Activated T-cell treated with anti-CD3 and anti-CD28 coated beads for 48 hours (primary cell): ENCODE results near the gene VTN.
A peak's percentile ranks its signal among the peaks of the same experiment; 100 is the strongest.

ENCODE experiments used
- DNase-seq: peaks from one replicate; pipeline ENCODE4 v3.0.0-alpha.2; 2020; ENCODE audit warnings: low read depth

The VTN gene, protein sequence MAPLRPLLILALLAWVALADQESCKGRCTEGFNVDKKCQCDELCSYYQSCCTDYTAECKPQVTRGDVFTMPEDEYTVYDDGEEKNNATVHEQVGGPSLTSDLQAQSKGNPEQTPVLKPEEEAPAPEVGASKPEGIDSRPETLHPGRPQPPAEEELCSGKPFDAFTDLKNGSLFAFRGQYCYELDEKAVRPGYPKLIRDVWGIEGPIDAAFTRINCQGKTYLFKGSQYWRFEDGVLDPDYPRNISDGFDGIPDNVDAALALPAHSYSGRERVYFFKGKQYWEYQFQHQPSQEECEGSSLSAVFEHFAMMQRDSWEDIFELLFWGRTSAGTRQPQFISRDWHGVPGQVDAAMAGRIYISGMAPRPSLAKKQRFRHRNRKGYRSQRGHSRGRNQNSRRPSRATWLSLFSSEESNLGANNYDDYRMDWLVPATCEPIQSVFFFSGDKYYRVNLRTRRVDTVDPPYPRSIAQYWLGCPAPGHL

DNA sequence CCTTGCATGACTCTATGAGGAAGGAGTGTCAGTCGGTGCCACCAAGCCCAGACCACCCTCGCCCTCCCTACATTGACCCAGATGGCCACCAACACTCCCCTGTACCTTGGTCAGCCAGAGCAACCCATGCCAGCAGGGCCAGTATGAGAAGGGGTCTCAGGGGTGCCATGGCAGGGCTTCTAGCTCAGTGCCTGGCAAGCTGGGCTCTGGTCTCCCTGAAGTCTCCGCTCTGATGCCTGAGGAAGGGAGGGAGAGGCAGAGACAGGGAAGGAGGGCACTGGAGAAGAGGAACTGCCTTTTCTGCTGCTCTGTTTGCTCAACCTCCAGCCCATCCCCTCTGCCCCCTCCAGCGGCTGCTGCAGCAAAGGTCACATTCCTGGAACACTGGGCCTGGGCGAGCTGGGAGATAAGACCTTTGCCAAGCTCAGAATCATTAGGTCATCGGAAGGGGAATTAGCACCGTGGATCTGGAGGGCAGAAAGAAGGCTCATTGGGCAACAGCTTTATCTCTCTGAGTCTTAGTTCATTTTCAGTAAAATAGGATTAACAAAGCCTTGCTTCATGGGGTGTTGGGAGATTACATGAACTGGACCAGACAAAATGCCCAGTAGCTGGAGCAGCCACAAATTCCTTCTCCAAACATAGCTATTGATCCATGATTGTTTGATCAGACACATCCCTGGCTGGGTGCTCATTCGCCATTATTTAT lies at the start of gene VTN:
TSS of gene VTN (minus strand) at position 273 of the 709 bp plus-strand sequence. CDS start at position 169, 104 bp downstream.
- no peak for DNase-seq

DNA sequence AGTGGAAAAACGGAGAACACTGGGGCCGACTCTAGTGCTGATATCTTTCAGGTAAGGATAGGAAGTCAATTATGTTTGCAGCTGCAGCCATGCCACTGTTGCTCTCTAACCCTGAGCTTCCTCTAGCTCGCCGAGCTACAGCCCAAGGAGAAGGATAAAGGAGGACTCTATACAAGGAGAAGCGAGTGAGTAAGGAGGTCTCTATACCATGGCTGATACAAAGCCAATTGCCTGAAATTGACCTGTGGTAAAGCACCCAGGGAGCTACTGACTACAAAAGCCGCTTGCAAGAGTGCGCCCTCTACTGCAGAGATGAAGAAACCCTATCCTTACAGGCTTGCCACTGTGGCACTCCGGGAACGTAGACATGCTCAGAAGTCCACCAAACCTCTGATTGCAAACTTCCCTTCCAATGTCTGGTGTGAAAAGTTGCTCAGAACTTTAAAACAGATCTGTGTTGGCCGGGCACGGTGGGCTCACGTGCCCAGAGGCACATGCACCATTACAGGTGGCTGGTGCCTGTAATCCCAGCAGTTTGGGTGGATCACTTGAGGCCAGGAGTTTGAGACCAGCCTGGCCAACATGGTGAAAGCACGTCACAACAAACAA lies 46.7 kb upstream of the VTN start:
- peak; percentile 33 for DNase-seq

DNA sequence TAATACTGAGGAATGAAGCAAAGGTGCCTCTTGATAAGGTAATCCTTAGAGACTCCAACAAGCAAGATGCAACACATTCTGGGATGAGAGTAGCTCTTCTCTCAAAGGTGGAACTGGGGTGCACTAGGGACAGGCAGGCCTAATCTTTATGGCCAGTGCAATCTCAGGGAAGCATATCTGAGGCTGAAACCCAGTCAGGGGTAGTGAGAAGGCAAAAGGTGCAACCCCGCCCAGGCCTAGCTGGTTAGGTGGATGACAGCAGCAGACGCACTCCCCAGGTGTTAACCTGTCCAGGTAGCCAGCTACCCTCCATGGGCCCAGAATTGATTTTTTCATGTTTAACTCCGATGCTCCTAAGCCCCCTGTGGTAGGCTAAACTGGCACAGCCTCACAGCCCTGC lies 45.8 kb upstream of the VTN start:
- DNase-seq, result no peak

DNA sequence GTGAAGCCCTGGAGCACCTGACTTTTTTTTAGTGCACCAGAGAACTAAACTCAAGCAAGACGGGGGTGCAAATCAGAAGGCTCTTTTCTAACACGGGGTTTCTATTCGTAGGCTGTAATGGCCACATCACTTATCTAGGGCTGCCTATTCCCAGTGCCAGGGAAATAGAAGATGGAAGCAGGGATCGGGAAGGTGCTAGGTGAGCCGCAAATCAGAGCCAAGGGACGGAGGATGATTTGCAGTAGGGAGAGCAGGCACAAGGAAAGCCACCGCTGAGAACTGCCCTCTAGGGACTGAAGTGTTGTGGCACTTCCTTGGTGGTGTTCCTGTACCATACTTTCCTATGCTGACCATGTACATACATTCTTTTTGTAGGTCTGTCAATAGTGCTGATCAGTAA lies 43.7 kb upstream of the VTN start:
- DNase-seq, result no peak

DNA sequence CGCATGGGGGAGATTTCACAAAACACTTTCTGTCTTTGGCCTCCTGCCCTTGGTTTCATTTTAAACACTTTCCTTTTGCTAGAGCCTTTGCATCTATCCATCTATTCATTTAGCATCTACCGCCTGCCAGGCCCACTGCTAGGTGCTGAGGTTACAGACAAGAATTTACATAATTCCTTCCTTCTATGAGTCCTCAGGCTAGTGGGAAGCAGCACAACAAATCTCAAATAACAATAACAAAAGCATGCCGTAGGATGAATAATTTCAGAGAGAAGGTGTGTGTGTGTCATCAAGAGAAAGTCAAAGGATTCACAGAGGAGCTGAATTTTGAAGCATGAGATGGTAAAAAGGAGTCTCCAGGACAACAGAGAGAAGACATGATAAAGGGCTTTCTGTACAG lies 42.0 kb upstream of the VTN start:
- DNase-seq, result no peak

DNA sequence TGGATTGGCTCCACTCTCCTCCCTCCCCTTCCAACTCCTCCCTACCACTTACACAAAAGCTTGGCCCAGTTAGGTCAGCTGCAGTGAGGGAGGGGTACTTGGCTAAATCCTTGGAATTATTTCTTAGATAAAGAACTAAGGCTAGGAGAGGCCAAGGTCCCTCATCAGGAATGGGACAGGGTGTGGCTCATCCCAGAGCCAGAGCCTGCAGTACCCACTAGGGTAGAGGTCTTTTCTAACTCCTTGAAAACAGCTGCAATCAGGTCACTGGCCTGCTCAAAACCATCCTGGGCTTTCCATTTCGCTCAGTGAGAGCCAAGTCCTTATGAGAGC lies 37.8 kb upstream of the VTN start:
- DNase-seq, result no peak

DNA sequence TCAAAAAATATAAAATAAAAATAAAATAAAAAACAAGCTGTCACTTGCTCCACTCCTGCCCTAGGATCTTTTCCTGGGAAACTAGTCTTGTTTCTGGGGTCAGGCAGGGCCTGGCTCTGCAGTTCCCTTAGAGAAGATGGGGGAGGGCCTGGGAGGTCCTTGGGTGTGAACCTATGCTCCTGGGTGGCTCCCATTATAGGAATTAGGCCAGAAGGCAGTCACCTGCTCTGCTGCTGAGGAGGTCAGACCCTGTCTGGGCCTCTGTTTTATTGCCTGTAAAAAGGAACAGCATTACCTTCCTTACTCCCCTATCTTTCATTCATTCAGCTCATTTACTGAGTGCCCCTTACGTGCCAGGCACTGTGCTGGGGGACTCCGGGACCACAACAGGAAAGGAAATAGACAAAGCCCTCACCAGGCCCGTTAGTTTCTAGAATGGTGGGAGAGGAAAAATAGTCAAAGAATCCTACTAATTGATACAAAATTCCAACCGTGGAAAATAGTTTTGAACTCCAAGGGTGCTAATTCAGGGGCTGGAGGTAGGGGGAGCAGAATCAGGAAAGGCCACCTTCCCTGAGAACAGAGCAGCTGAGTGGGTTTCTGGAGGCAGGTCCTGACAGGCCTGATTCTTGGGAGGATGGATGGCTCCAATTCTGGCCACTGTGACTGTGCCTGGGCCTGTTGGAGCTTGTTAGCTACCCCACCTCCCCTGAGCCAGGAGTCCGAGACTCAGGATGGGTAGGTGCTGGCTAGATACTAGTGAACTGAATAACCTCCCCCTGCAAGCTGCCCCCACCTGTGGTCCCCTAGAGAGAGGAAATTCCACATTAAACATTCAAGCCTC lies 37.2 kb upstream of the VTN start:
- DNase-seq, result no peak

DNA sequence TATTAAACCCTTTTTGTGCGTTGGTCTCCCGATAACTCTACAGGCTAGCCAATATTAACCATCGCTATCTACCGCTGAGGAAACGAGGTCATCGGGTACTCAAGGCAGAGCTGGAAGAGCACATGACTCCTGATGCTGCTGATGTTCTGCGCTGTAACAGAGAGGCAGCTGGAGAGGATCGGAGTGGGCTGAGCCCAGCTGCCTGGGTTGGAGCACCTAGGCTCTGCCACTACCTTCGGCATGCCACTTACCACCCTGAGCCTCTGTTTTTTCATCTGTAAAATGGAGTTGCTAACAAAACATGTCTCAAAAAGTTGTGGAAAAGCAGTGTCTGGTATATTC lies 36.3 kb upstream of the VTN start:
- no peak for DNase-seq

DNA sequence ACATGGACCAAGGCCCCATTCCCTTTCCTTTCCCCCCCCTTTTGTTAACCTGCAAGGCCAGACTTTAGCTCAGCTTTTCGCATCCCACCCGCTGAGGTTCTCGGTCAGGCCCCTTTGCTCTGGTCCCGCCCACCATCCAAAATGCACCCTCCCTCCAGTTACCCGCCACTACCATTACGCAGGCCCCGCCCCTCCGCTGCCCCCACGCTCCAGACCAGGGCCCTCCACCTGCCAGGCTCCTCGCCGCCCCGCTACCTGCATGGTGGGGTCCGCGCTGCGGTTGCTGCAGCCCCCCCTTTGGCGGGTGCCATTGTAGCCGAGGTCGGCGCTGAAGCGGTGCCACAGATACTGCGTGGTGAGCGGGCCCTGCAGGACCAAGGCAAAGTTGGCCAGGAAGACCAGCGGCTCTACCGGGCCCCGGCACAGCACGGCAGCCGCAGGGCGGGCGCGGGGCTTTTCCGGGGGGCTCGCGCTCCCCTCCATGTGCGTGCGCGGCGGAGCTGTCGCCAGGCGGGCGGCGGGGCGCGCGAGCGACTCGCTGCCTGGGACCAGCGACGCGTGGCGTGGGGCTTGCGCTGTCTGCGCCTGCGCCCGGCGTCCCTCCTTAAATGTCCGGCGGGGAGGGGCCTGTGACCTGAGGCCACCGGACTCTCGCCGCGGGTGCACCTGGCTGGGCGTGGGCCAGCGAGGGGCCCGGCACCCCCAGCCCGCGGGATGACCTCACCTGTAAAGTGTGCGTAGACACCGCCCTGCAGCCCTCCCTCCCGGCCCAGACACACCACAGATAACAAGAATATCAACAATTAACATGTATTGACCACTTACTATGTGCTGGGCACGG lies 35.7 kb upstream of the VTN start, which contains the start of gene SLC46A1:
TSS of gene SLC46A1 (minus strand) at position 581 of the 841 bp plus-strand sequence. CDS start at position 483, 98 bp downstream.
- DNase-seq, result peak; percentile 61

DNA sequence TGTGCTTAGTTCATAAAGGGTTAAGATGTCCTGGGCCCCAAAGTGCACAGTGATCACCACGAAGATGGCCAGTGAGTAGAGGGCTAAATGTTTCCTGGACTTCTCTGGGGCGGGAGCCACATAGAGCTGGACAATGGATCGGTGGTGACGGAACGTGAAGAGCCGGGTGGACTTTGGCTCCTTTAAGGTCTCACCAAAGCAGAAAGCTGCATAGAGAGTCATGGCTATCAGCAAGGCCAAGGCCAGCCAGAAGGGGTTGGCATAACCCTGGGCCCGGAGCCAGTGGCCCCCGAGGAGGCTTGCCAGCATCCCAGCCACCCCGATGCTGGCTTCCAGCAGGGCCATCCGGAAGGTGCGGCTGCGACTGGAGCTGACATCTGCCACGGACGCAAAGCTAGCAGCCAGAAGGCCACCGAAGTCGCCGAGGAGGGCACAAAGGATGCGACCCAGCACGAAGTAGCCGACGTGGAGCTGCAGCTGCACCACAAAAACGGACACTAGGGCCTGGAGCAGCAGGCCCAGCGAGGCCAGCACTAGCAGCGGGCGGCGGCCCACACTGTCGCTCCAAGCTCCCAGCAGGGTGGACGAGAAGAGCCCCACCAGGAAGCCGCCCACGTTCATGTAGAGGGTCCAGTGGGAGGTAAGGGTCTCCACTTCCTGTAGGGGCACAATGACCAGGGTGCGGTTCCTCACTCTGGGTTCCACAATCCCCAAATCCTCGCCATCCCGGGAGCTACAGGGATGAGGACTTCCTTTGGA lies 34.9 kb upstream of the VTN start:
- no peak for DNase-seq

DNA sequence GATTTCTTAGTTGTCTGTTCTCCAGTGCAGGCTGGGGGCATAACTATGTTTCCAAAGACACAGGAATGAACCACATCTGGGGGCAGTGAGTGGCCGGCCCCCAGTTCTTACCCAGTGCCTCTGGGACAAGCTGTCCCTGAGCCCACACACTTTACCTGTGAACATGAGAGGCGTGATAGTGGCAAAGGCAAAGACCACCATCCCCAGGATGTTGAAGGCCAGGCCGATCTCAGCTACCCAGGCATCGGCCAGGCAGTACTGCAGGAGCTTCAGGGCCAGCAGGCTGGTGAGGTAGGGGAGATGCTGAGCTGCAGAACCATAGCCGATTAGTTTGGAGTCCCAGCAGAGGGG lies 34.3 kb upstream of the VTN start:
- no peak for DNase-seq

DNA sequence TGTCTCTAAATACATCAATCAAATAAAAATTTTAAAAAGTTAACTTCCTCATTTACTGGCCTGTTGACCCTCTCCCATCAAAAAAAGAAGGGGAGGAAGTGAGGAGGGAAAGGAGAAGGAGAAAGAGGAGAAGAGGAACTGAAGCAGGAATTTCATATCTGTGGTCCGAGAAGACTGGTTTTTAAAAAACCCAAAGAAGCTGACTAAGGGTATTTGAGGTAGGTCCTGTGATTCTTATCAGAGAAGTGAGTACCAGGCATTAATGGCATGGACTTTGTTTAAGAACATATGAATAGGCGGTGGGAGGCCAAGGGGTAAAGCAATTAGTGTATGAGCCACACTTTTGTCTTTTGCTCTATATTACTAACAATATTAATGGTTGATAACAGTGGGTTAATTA lies 33.9 kb upstream of the VTN start:
- DNase-seq, result no peak

DNA sequence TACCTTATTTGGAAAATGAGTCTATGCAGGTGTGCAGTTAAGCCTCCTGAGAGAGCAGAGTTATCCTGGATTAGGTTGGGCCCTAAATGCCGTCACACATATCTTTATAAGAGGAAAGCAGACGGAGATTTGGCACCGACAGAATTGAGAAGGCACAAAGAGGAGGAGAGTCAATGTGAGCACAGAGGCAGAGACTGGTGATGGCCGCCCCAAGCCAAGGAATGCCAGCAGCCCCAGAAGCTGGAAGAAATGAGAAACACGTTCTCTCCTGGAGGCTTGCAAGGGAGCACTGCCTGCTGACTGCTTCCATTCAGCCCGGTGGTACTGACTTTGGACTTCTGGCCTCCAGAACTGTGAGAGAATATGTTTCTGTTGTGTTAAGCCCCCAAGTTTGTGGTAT lies 32.7 kb upstream of the VTN start:
- no peak for DNase-seq

DNA sequence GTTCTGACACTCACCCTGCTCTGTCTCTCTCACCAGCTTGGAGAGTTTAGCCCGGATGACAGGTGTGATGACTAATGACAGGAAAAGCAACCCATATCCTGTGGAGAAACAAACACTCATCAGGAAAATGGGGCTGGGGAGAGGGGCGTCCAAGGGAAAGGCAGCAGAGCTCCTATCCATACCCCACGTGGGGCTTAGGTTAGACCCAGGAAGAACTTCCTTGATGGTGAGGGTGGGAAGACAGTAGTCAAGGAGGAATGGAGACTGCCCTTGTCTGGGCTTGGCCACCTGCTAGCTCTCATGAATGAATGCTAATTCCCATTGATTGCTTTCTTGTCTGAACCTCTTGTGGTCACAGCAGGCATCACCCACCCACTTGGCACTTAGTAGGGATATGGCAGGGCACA lies 32.1 kb upstream of the VTN start:
- DNase-seq, result no peak

DNA sequence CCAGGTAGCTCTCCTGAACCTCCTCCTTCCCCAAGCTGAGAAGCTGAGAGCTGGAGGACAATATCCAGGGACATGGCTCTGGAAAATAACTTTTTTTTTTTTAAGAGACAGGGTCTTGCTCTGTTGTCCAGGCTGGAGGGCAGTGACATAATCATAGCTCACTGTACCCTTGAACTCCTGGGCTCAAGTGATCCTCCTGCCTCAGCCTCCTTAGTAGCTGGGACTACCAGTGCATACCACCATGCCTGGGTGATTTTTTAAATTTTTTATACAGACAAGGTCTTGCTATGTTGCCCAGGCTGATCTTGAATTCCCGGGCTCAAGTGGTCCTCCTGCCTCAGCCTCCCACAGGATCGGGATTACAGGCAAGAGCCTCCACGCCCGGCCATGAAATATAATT lies 29.7 kb upstream of the VTN start:
- DNase-seq, result no peak

DNA sequence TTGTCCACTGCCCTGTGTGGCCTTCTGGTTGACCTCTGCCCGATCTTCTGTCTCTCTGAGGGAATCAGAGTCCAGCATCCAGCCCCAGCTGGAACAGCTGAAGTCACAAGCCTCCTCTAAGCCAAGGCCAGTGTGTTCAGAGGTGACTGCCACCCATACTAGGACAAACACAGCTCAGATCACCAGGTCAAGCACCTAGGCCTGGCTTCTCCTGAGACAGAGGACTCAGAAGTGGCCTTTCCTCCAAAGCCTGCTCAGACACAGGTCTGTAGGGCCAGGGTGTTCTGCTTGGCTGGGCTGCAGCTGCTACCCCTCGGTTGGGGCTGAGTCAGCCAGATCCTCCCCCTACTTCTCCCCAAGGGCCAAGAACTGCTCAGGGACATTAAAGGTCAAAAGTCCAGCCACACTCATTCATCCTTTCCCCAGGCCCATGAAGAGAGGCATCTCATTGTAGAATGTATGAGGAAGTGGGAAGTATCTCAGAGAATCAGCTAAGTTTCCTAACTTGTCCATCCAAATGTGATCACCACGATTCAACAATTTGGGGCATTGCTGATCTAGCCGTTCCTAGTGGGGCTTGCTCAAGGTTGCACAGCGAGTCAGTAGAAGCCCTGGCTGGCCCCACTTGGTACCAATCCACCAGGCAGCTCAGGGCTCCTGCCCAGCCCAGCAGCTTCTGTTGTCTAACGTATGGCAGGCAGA lies 28.3 kb upstream of the VTN start:
- DNase-seq, result no peak

DNA sequence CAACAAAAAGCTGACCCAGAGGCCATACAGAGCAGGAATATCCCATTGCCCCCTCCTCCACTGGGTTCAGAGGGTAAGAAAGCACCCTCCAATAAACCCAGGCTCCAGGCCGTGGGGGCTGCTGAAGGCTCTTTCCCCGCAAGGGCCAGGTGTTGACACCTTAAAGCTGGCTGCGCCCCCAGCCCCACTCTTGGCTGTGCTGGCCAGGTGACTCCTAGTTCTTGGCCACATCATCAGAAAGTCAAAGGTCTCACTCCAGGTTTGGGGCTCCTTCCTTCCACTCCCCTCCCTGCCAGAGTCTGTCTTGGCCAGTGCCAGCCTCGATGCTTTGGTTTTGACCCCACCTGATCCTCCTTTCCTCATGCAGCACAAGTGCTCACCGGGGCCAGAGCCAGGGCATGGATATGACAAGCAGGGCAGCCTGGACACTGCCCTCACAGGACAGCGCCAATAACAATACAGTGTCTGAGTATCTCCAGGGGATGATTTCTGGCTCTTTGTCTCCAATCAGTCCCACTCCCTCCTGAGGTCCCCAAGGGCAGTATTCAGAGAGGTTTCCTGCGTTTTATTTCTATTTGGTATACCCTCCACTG lies 27.7 kb upstream of the VTN start:
- DNase-seq, result no peak

DNA sequence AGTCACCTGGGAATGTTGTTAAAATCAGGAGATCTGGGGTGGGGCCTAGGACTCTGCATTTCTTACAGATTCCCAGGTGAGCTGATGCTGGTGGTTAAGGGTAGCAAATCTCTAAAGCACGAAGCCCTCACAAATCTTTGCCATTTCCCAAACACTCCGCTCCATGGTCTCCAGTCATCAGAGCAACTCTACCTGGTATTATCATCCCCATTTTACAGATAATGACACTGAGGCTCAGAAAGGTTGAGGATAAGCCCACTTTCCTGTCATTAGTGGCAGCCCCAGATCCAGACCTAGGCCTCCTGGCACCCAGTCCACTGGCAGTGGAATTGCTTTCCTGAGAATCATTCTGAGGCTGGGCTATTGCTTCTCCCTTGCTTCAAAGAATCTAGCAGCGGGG lies 27.2 kb upstream of the VTN start:
- DNase-seq, result no peak

DNA sequence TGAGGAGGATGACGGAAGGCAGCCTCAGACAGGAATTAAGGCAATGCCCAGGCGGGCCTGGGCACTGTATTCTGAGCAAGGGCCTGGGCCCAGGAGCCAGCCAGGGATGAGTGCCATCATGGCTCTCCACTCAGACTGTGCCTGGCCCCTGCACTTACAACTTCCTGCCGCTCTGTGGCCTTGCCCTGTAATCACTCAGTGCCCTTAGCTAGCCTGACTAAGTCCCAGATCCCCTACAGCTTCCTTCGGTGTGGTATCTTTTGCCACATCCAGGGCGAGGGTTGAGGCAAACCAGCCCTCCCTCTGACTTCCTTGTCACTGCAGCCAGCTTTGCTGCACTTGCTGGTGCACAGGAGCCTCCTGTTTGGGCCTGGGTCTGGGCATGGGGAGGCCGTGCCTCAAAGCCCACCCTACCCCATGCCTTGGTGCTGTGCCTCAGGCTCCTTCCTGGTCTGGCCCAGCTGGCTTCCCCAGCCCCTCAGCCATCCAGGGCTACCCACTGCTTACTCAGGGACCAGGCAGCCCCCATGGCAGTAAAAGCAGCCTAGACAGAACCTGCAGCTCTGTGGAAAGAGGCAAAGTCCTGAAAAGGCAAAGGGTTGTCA lies 26.6 kb upstream of the VTN start:
- no peak for DNase-seq
